ENCODE measurements around the gene CACNB2.

The CACNB2 gene

DNA sequence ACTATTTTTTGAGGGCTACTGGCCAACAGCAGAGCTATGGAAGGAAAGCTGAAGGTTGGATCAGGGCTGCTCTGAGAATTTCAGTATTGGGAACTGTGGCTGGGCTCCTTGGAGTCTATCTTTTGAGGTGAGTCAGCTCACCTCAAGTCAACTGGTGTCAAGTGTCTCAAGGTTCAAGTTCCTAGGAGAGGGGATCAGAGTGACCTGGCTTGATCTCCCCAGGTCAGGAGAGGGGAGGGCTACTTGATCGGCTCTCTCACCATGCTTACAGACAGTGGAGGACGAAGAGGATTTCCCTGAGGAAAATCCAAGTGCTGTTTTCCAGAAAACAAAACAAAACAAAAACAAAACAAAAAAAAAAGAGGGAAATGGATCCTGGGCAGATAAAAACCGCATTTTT is 132.8 kb downstream of the CACNB2 start:
- in situ Hi-C loops (cut with MboI; ENCODE audit: low sequenced_read_pairs): no loop called here

GRCh38 chr10:18278181-18278580 is 138.0 kb downstream of the CACNB2 start:
- in situ Hi-C loops (cut with MboI; ENCODE audit: low sequenced_read_pairs): no loop called here

- in situ Hi-C loops (cut with MboI; ENCODE audit: low sequenced_read_pairs): no loop called here
Observed at GRCh38 chr10:18279173-18279572, 138.9 kb downstream of the CACNB2 start.

- in situ Hi-C loops (cut with MboI; ENCODE audit: low sequenced_read_pairs): no loop called here
Observed at GRCh38 chr10:18282094-18282493, 141.9 kb downstream of the CACNB2 start.

GRCh38 chr10:18290651-18291313 is 150.6 kb downstream of the CACNB2 start:
- in situ Hi-C loops (cut with MboI; ENCODE audit: low sequenced_read_pairs): no loop called here

GRCh38 chr10:18293536-18294510 is 153.6 kb downstream of the CACNB2 start:
- in situ Hi-C loops (cut with MboI; ENCODE audit: low sequenced_read_pairs): no loop called here

- in situ Hi-C loops (cut with MboI; ENCODE audit: low sequenced_read_pairs): no loop called here
Observed at GRCh38 chr10:18294633-18295032, 154.4 kb downstream of the CACNB2 start.

GRCh38 chr10:18297659-18298058 is 157.4 kb downstream of the CACNB2 start:
- in situ Hi-C loops (cut with MboI; ENCODE audit: low sequenced_read_pairs): no loop called here

DNA sequence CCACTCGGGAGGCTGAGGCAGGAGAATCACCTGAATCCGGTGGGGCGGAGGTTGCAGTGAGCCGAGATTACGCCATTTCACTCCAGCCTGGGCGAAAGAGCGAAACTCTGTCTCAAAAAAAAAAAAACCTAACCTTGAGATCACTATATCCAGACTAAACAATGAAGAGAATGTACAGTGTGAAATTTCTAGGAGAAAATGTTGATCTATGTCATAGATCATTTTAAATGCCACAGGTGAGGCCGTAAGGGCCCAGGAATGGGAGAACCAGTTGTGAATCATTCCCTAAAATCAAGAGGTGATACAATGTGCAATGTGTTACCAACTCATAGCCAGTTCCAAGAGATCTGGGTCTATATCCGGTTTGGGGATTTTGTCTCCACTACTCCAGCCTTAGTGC is 158.0 kb downstream of the CACNB2 start:
- in situ Hi-C loops (cut with MboI; ENCODE audit: low sequenced_read_pairs): no loop called here

- in situ Hi-C loops (cut with MboI; ENCODE audit: low sequenced_read_pairs): no loop called here
Observed at GRCh38 chr10:18303851-18304801, 163.9 kb downstream of the CACNB2 start.

DNA sequence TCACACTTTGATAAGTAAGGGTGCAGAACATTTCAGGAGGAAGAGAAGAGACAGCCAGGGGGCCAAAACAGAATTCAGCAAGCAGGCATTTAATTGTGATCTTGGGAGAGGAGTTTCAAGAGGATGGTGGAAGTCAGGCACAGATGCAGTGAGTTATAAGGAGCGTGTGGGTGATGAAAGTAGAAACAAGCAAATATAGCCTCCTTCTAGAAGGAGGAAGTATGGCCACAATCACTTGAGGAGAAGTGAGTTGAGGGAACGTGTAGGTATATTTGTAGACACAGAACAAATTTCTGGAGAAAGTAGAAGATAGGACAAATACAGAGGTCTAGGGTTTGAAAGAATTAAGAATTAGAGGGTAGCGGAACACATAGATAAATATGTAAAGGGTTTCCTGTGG is 165.8 kb downstream of the CACNB2 start:
- in situ Hi-C loops (cut with MboI; ENCODE audit: low sequenced_read_pairs): no loop called here

DNA sequence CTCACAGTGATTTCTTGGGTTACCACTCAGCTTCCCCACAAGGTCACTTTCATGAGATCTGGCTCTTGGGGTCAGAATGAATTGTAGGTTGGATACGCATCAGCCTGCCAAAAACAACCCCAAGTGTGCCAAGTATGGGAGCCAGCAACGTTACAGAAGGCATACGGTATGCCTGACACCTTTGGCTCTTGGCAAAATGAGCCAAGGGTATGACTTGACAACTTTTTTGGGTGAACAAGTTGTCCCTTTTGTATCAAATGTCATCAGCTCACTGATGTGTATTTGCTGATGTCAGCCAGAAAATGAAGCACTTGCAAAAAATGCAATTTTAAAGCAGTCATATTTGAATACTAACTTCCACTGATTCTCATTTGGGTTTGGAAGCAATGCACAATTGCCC is 168.4 kb downstream of the CACNB2 start:
- in situ Hi-C loops (cut with MboI; ENCODE audit: low sequenced_read_pairs): no loop called here

- in situ Hi-C loops (cut with MboI; ENCODE audit: low sequenced_read_pairs): no loop called here
Observed at GRCh38 chr10:18310761-18311160, 170.5 kb downstream of the CACNB2 start.

GRCh38 chr10:18312374-18313139 is 172.3 kb downstream of the CACNB2 start:
- in situ Hi-C loops (cut with MboI; ENCODE audit: low sequenced_read_pairs): no loop called here

DNA sequence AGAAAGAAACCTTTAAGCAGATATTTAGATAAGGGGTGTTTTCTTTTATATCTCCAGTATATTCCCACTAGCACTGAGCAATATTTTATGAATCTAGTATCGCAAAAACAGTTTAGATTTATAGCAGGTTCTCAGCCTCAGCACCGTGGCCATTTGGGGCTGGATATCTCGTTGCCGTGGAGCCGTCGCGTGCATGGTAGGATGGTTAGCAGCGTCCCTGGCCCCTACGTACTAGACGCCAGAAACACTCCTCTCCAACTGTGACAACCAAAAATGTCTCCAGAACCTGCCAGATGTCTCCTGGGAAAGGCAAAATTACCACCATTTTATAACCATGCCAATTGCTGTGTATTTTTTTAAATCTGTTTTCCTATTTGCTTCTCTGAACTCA is 172.9 kb downstream of the CACNB2 start:
- in situ Hi-C loops (cut with MboI; ENCODE audit: low sequenced_read_pairs): no loop called here

DNA sequence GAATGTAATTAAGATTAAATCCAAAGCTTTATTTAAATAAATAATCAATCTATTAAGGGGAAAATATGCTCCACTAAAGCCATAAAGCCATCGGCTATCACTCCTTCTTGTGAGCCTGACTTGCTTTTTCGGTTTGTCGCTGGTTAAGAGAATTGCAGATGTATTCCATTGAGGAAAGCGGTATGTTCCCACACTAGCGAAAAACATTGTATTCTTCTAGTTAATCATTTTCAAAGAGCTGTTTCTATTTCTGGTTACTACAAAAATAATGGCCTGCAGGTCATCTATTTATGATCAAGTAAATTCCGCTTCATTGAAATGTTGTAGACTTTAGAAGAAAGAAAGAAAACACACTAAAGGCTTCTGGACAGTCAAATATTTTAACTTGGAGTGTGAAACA is 173.4 kb downstream of the CACNB2 start:
- in situ Hi-C loops (cut with MboI; ENCODE audit: low sequenced_read_pairs): no loop called here

GRCh38 chr10:18319628-18320027 is 179.4 kb downstream of the CACNB2 start:
- in situ Hi-C loops (cut with MboI; ENCODE audit: low sequenced_read_pairs): no loop called here

DNA sequence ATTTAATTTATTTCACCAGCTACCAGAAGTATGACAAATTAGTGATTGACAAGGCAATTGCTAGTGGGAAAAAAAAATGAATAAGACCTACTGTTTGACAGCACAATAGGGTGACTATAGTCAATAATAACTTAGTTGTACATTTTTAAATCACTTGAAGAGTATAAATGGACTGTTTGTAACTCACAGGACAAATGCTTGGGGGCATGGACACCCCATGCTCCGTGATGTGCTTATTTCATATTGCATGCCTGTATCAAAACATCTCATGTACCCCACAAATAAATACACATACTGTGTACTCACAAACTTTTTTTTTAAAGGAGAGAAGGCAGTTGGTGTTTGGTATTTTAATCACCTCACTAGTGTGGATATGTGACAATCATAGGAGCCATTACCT is 181.1 kb downstream of the CACNB2 start:
- in situ Hi-C loops (cut with MboI; ENCODE audit: low sequenced_read_pairs): no loop called here

DNA sequence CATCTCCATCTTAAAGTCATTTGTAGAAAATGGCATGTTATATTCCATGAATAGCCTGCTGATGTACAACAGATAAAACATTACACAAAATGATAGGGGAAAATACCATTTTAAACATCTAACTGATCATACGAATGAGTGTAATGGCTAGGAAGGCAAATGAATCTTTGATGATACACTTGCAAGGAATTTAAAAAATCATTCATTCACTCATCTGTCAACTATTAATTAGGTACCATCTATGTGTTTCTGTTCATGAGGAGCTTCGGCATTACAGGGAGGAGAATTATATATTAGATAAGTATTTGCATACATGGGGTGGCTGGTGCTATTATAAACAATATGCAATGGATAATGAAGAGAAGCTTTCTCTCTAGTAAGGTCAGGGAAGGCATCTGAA is 183.7 kb downstream of the CACNB2 start:
- in situ Hi-C loops (cut with MboI; ENCODE audit: low sequenced_read_pairs): no loop called here

- in situ Hi-C loops (cut with MboI; ENCODE audit: low sequenced_read_pairs): no loop called here
Observed at GRCh38 chr10:18325410-18325809, 185.2 kb downstream of the CACNB2 start.
